Activated CD8-positive, alpha-beta memory T cell treated with anti-CD3 and anti-CD28 coated beads, Interleukin-2, amount 50 U/mL, for 24 hours (primary cell): ENCODE measurements around the gene SNRNP35.
"Not testable (repeated sequence)": the region's sequence is repeated elsewhere in the genome, so short reads cannot be mapped to it uniquely, and the experiment has no call there.

Source experiments
- DNase-seq: peaks from one replicate; pipeline ENCODE4 v3.0.0-alpha.2; 2020; ENCODE audit errors: extremely low read depth

Gene SNRNP35

GRCh38 chr12:123449249-123449733 lies 8.6 kb upstream of the SNRNP35 start:
- DNase-seq, result no peak

- no peak for DNase-seq
Observed at GRCh38 chr12:123449856-123450255, 8.1 kb upstream of the SNRNP35 start.

- no peak for DNase-seq
Observed at GRCh38 chr12:123450636-123451035, 7.3 kb upstream of the SNRNP35 start.

GRCh38 chr12:123452276-123452550 lies 5.7 kb upstream of the SNRNP35 start:
- not testable (repeated sequence) for DNase-seq

GRCh38 chr12:123453165-123453564 lies 4.8 kb upstream of the SNRNP35 start:
- no peak for DNase-seq

GRCh38 chr12:123463174-123463573 lies 5.2 kb downstream of the SNRNP35 start:
- DNase-seq, result not testable (repeated sequence)

- no peak for DNase-seq
Observed at GRCh38 chr12:123465084-123465483, 7.1 kb downstream of the SNRNP35 start.

GRCh38 chr12:123468786-123469185 lies 10.8 kb downstream of the SNRNP35 start:
- no peak for DNase-seq

GRCh38 chr12:123469978-123470377 lies 12.0 kb downstream of the SNRNP35 start:
- no peak for DNase-seq

GRCh38 chr12:123471374-123472068 lies 13.6 kb downstream of the SNRNP35 start:
- no peak for DNase-seq

GRCh38 chr12:123472438-123472849 lies 14.5 kb downstream of the SNRNP35 start:
- DNase-seq, result no peak

GRCh38 chr12:123474485-123475245 lies 16.7 kb downstream of the SNRNP35 start:
- no peak for DNase-seq

- no peak for DNase-seq
Observed at GRCh38 chr12:123475246-123475703, 17.3 kb downstream of the SNRNP35 start.

- DNase-seq, result no peak
Observed at GRCh38 chr12:123478069-123478468, 20.1 kb downstream of the SNRNP35 start.

- no peak for DNase-seq
Observed at GRCh38 chr12:123478762-123479161, 20.8 kb downstream of the SNRNP35 start.

- DNase-seq, result no peak
Observed at GRCh38 chr12:123479442-123480180, 21.7 kb downstream of the SNRNP35 start.

GRCh38 chr12:123481251-123481650 lies 23.3 kb downstream of the SNRNP35 start:
- DNase-seq, result not testable (repeated sequence)

- no peak for DNase-seq
Observed at GRCh38 chr12:123482876-123483275, 24.9 kb downstream of the SNRNP35 start.

- no peak for DNase-seq
Observed at GRCh38 chr12:123483602-123484248, 25.8 kb downstream of the SNRNP35 start.

GRCh38 chr12:123485756-123486155 lies 27.8 kb downstream of the SNRNP35 start:
- DNase-seq, result no peak

- no peak for DNase-seq
Observed at GRCh38 chr12:123487428-123487827, 29.5 kb downstream of the SNRNP35 start.
